ENCODE data around the gene PRR14. TPM values are rescaled to one million over a fixed set of nuclear protein-coding genes. Genes with fewer than 3 reads are reported as not detected.
A peak's percentile ranks its signal among the peaks of the same experiment; 100 is the strongest.

Gene PRR14
- total and polyA plus RNA-seq, 2 of the 8 experiments (the other 6 are each of a cell fraction or from before 2014, with no cell fraction given), result 3.6 to 16.1 TPM

GRCh38 chr16:30698816-30699614 is 48.3 kb downstream of the PRR14 start, which contains the start of gene SRCAP (continued):
- TF ChIP-seq CTCF (IDR thresholded peaks at IDR 0.05; ENCODE audit: control extremely low read depth in 1 of 3, insufficient read depth in 1 of 3, low read depth in 1 of 3, low read length in 3 of 3) (no peak), CBX8 (IDR thresholded peaks at IDR 0.05; ENCODE audit: borderline replicate concordance, low read depth, low read length) (no peak), CHD1 (IDR thresholded peaks at IDR 0.05; ENCODE audit: low read depth, low read length) (no peak), ZNF274 (IDR thresholded peaks at IDR 0.05; ENCODE audit: borderline replicate concordance, extremely low read depth, low read length) (no peak), RFX5 (IDR thresholded peaks at IDR 0.05; ENCODE audit: borderline replicate concordance, low read depth, low read length) (no peak), KDM5A (IDR thresholded peaks at IDR 0.05; ENCODE audit: low read length) (no peak), NANOG (IDR thresholded peaks at IDR 0.05; ENCODE audit: insufficient read depth, low read depth, low read length, poor library complexity, severe bottlenecking) (no peak), SIN3A (conservative IDR thresholded peaks at IDR 0.05 in 1 of 2, IDR thresholded peaks at IDR 0.05 in 1 of 2; ENCODE audit: low read depth in 1 of 2, low read length in 2 of 2) (0 out of 4 replicates have a peak, but pooled peaks have one; percentile 18 to 52), SP4 (IDR thresholded peaks at IDR 0.05; ENCODE audit: low read length) (no peak), CTBP2 (IDR thresholded peaks at IDR 0.05; ENCODE audit: borderline replicate concordance, insufficient read depth, insufficient read length, low read length) (no peak), SUZ12 (IDR thresholded peaks at IDR 0.05; ENCODE audit: low read length) (no peak), EP300 (IDR thresholded peaks at IDR 0.05; ENCODE audit: borderline replicate concordance in 1 of 2, low read depth in 2 of 2, low read length in 2 of 2) (no peak), CBX5 (IDR thresholded peaks at IDR 0.05; ENCODE audit: low read depth, low read length) (no peak), MAX (IDR thresholded peaks at IDR 0.05) (0 out of 2 replicates have a peak, but pooled peaks have one; percentile 11), E2F6 (IDR thresholded peaks at IDR 0.05) (no peak), KDM4A (IDR thresholded peaks at IDR 0.05; ENCODE audit: low read depth, low read length, severe bottlenecking) (no peak), RXRA (IDR thresholded peaks at IDR 0.05; ENCODE audit: insufficient read depth, low read depth, low read length) (peak; percentile 67; the same call in 1 of the 2 replicates)

Measured in H1 (cell line).